Measurements from ENCODE around the gene RNF166.

RNF166 gene

DNA sequence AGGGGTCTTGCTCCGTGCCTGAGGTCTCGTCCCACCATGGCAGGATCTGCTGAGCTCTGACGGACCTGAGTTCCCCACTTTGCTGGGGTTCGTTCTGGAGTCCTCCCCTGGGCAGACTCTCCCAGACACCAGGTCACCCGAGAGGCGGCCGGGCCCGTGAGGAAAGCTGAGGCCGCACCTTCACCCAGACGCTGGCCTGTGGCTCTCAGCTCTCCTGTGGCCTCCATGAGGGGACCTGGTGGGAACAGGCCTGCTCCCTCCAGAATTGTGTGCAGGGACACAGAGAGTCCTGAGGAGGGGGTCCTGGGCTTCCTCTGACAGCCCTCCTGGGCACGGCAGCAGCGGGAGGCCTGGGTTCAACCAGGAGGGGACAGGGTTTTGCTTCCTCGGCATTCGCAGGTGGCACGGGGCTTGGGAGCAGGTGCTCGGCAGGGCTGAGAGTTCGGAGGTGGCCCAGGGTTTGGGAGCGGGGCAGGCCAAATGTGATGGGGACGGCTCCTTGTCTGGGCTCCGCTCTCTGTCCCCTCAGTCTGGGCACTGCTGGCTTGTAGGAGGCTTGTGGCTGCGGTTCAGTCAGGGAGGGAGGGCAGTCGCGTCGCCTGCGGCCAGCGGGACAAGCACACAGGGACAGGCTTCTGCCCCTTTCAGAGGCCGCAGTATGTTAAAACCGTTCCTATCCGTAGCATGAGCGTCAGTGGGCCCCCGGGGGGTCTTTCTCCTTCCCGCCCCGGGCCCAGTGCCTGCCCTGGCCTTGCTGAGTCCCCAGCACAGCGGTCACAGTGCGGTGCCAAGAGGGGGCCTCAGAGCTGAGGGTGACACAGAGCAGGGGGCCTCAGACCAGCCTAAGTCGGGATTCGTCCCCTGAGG lies 11.8 kb downstream of the RNF166 start:
- FAIRE-seq (no peak), DNase-seq (ENCODE audit: insufficient read length, low spot score) (no peak)
- TF ChIP-seq CTCF (IDR thresholded peaks at IDR 0.05; ENCODE audit: insufficient read depth, missing control alignments), result no peak

DNA sequence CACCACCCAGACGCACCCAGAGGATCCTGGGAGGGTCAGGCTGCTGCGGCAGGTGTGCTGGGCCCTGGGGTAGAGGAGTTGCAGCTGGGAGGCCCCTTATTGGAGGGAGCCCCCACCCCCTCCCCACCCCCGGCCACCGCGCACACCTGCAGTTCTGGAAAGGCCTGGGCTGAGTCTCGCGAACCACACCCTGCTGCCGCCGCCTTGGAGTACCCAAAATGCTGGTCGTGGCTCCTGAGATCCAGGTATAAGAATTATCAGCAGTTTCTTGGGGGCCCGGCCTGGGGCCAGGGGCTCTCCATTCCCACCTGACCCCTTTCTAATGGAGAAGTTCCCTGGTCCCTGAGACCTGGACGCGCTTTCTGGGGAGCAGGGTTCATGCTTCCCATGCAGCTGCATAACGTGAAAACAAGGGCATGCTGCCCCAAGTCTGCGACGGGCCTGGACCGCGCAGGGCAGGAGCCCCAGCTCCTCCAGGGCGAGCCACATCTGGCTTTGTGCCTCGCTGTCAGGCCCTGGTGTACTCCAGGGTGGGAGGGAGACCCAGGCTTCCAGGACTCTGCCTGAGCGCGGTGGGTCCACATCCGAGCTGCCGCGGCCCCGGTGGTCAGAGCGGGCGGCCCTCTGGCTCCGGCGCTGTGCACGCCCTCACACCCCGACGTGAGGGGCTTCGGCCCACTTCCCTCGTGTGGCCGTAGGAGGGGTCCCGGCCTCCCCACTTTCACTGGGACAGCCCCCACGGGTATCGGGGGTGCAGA lies 12.6 kb downstream of the RNF166 start:
- DNase-seq (ENCODE audit: insufficient read length, low spot score), result no peak
- no peak for FAIRE-seq
- no peak for TF ChIP-seq CTCF (IDR thresholded peaks at IDR 0.05; ENCODE audit: insufficient read depth, missing control alignments)

DNA sequence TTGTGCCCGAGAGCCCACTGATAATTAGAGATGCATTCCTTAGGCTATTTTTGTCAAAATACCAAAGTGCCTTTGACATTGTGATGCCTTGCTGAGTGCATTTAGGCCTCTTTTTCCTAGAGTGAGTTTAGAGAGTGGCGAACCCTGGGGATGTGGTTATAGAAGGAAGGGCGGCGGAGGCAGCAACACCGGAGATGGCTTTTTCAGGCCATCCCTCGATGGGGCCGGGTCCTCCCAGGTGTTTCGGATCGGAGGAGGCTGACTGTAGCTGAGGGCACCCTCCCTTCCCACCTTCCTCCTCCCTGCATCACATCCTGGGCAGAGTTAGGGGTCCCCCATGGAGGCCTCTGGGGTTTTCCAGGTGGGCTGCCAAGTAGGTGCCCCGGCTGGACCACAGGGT lies 13.3 kb downstream of the RNF166 start:
- TF ChIP-seq CTCF (IDR thresholded peaks at IDR 0.05; ENCODE audit: insufficient read depth, missing control alignments), result no peak
- DNase-seq (ENCODE audit: insufficient read length, low spot score) (no peak), FAIRE-seq (no peak)

- DNase-seq (ENCODE audit: insufficient read length, low spot score) (no peak), FAIRE-seq (no peak)
- no peak for TF ChIP-seq CTCF (IDR thresholded peaks at IDR 0.05; ENCODE audit: insufficient read depth, missing control alignments)
These were observed 14.2 kb downstream of the RNF166 start for GRCh38 chr16:88691924-88692560.

GRCh38 chr16:88691129-88691813 lies 14.9 kb downstream of the RNF166 start:
- FAIRE-seq (no peak), DNase-seq (ENCODE audit: insufficient read length, low spot score) (no peak)
- no peak for TF ChIP-seq CTCF (IDR thresholded peaks at IDR 0.05; ENCODE audit: insufficient read depth, missing control alignments)

GRCh38 chr16:88690341-88691128 lies 15.7 kb downstream of the RNF166 start:
- no peak for TF ChIP-seq CTCF (IDR thresholded peaks at IDR 0.05; ENCODE audit: insufficient read depth, missing control alignments)
- FAIRE-seq (no peak), DNase-seq (ENCODE audit: insufficient read length, low spot score) (no peak)
